Mesendoderm (in vitro differentiated cells): ENCODE measurements around the gene VEGFD.

Experiments
- DNase-seq: peaks from one replicate; pipeline ENCODE4 v3.0.0; 2013
- H2AK5ac ChIP-seq: 2 replicates; pipeline ENCODE4 v1.6.1; 2013; ENCODE audit warnings: low read length, inconsistent platforms
- H2BK120ac ChIP-seq: 2 replicates; pipeline ENCODE4 v1.6.1; 2013; ENCODE audit warnings: low read depth, mild to moderate bottlenecking, low read length, moderate library complexity, mixed read lengths
- H2BK15ac ChIP-seq: replicated peaks from 2 replicates; pipeline ENCODE4 v1.6.1; 2013; ENCODE audit warnings: low read depth, mild to moderate bottlenecking, moderate library complexity
- H2BK5ac ChIP-seq: 2 replicates; pipeline ENCODE4 v1.6.1; 2013; ENCODE audit warnings: low read length, inconsistent platforms
- H3K18ac ChIP-seq: 2 replicates; pipeline ENCODE4 v1.6.1; 2013; ENCODE audit warnings: mild to moderate bottlenecking, low read length, mixed read lengths
- H3K23ac ChIP-seq: one replicate; pipeline ENCODE4 v1.6.1; 2013; ENCODE audit warnings: low read length
- H3K27ac ChIP-seq: 2 replicates; pipeline ENCODE4 v1.5.1; 2013; ENCODE audit warnings: low read depth, mild to moderate bottlenecking, inconsistent platforms, low read length, moderate library complexity
- H3K27me3 ChIP-seq: 2 replicates; pipeline ENCODE4 v1.6.1; 2013; ENCODE audit warnings: low read length, control low read depth, mild to moderate bottlenecking, inconsistent platforms; ENCODE audit not compliant: insufficient read depth, poor library complexity
- H3K36me3 ChIP-seq: 2 replicates; pipeline ENCODE4 v1.6.1; 2013; ENCODE audit warnings: low read length, inconsistent platforms; ENCODE audit not compliant: control insufficient read depth, insufficient read depth
- H3K4ac ChIP-seq: one replicate; pipeline ENCODE4 v1.6.1; 2013; ENCODE audit warnings: low read depth, mild to moderate bottlenecking, low read length, moderate library complexity
- H3K4me1 ChIP-seq: 2 replicates; pipeline ENCODE4 v1.6.1; 2013; ENCODE audit warnings: low read depth, low read length, inconsistent platforms; ENCODE audit not compliant: control insufficient read depth
- H3K4me2 ChIP-seq: 2 replicates; pipeline ENCODE4 v1.6.1; 2013; ENCODE audit warnings: low read length
- H3K4me3 ChIP-seq: 2 replicates; pipeline ENCODE4 v1.5.1; 2013; ENCODE audit warnings: mild to moderate bottlenecking, low read length
- H3K56ac ChIP-seq: one replicate; pipeline ENCODE4 v1.6.1; 2013; ENCODE audit warnings: low read length
- H3K79me1 ChIP-seq: 2 replicates; pipeline ENCODE4 v1.6.1; 2013; ENCODE audit warnings: low read length, inconsistent platforms
- H3K79me2 ChIP-seq: 2 replicates; pipeline ENCODE4 v1.6.1; 2013; ENCODE audit warnings: mild to moderate bottlenecking, low read length; ENCODE audit not compliant: control insufficient read depth, insufficient read depth
- H3K9ac ChIP-seq: 2 replicates; pipeline ENCODE4 v1.6.1; 2013; ENCODE audit warnings: low read length, inconsistent platforms
- H4K5ac ChIP-seq: one replicate; pipeline ENCODE4 v1.6.1; 2013; ENCODE audit warnings: low read length
- H4K8ac ChIP-seq: one replicate; pipeline ENCODE4 v1.6.1; 2013; ENCODE audit warnings: low read depth, mild to moderate bottlenecking, control low read depth, low read length, moderate library complexity
- WGBS: extraction: QIAGEN DNeasy Blood & Tissue Kit; methylation state at CpG from one replicate; pipeline ENCODE4 v1.1.7; 2013; ENCODE audit warnings: low lambda C conversion rate, missing lambda C conversion rate; ENCODE audit not compliant: insufficient coverage; ENCODE audit errors: extremely low coverage; 5-methylcytosine and 5-hydroxymethylcytosine counted together

Gene VEGFD

DNA sequence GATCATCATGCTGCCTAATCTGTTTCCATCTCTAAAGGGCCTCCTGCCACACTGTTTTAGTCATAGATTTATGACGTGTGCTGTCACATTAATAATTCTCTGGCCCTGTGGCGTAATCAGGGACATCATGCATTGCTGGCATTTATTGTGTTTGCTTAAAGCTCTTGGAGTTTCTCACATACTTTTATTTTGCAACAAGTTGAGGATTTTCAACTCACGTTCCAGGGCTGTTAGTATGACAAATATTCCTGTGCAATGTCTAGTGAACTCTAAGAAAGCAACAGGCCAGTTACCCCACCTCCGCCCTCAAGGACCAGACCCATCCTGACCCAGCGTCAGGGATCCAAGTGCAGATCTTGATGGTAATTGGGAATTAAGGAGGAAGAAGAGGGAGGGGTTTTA lies 41.1 kb downstream of the VEGFD start:
- H3K18ac ChIP-seq: no peak overlapping the region
- no peak overlapping the region for H2AK5ac ChIP-seq
- H3K4me2 ChIP-seq: no peak overlapping the region
- no peak overlapping the region for H3K23ac ChIP-seq
- no peak overlapping the region for H3K4ac ChIP-seq
- H3K36me3 ChIP-seq: no peaks in the 10 kb centered on the region
- no peak for DNase-seq
- no peak overlapping the region for H2BK15ac ChIP-seq
- no peak overlapping the region for H3K4me3 ChIP-seq
- no peaks in the 10 kb centered on the region for H3K4me1 ChIP-seq
- WGBS: no CpG with 5 or more reads among the region's 5 CpGs
- H2BK120ac ChIP-seq: no peak overlapping the region
- no peak overlapping the region for H4K5ac ChIP-seq
- H3K79me2 ChIP-seq: no peaks in the 10 kb centered on the region
- no peak overlapping the region for H4K8ac ChIP-seq
- no peak overlapping the region for H2BK5ac ChIP-seq
- no peak overlapping the region for H3K27ac ChIP-seq
- no peaks in the 10 kb centered on the region for H3K79me1 ChIP-seq
- no peaks in the 10 kb centered on the region for H3K27me3 ChIP-seq
- no peak overlapping the region for H3K9ac ChIP-seq
- no peak overlapping the region for H3K56ac ChIP-seq

- Histone ChIP-seq H3K18ac (no peak overlapping the region), H2BK15ac (no peak overlapping the region), H3K56ac (no peak overlapping the region), H2AK5ac (no peak overlapping the region), H2BK5ac (no peak overlapping the region), H3K4ac (no peak overlapping the region), H2BK120ac (no peak overlapping the region), H3K4me3 (no peak overlapping the region), H3K4me1 (no peaks in the 10 kb centered on the region), H3K23ac (no peak overlapping the region), H4K5ac (no peak overlapping the region), H3K79me2 (no peaks in the 10 kb centered on the region), H3K27me3 (no peaks in the 10 kb centered on the region), H3K36me3 (no peaks in the 10 kb centered on the region), H3K79me1 (no peaks in the 10 kb centered on the region), H4K8ac (no peak overlapping the region), H3K4me2 (no peak overlapping the region), H3K9ac (no peak overlapping the region), H3K27ac (no peak overlapping the region)
- no CpG with 5 or more reads among the region's 2 CpGs for WGBS
- DNase-seq: peak; percentile 0
Observed at GRCh38 chrX:15340867-15341266, 43.3 kb downstream of the VEGFD start.

DNA sequence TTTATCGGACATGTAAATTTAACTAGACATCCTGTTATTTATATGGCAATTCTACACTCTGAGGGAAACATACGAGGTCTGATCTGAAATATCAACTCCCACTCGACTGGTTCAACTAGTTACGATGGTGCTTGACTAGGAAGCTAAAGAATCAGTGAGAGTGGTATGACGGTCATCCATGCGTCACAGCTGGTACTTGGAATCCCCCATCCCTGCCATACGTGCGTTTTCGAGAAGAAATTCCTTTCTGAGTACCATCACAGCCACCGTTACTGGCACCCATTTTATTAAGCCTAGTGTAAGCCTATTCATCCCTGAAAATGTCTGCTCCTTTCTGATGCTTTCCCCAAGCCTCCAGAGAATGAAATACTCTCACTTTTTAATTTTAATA lies 48.2 kb downstream of the VEGFD start:
- Histone ChIP-seq H3K4me2 (peak overlapping the region; percentile 50), H3K4me3 (peak overlapping the region; percentile 33), H2AK5ac (no peak overlapping the region), H2BK120ac (no peak overlapping the region), H4K8ac (no peak overlapping the region), H3K23ac (no peak overlapping the region), H3K27me3 (no peaks in the 10 kb centered on the region), H3K27ac (no peak overlapping the region), H2BK5ac (no peak overlapping the region), H3K9ac (peak overlapping the region; percentile 44), H3K79me1 (no peaks in the 10 kb centered on the region), H2BK15ac (no peak overlapping the region), H3K79me2 (peaks cover 1% of the 10 kb centered on the region), H4K5ac (no peak overlapping the region), H3K56ac (peak overlapping the region; percentile 49), H3K36me3 (no peaks in the 10 kb centered on the region), H3K4me1 (no peaks in the 10 kb centered on the region), H3K18ac (no peak overlapping the region), H3K4ac (no peak overlapping the region)
- peak; percentile 45 for DNase-seq
- WGBS: no CpG with 5 or more reads among the region's 10 CpGs

- Histone ChIP-seq H3K36me3 (no peaks in the 10 kb centered on the region), H3K27ac (no peak within 1 kb of the TSS)
- no CpG with 5 or more reads among the region's 72 CpGs for WGBS
Observed at GRCh38 chrX:15335135-15336022, 48.8 kb downstream of the VEGFD start, which contains the start of gene PIGA. TSS of gene PIGA (minus strand) at chrX:15335523. CDS start at chrX:15331930, 3,593 bp downstream.

GRCh38 chrX:15334561-15334960 lies 49.7 kb downstream of the VEGFD start:
- Histone ChIP-seq H3K79me1 (no peaks in the 10 kb centered on the region), H3K4ac (no peak overlapping the region), H2BK120ac (no peak overlapping the region), H3K36me3 (no peaks in the 10 kb centered on the region), H4K5ac (no peak overlapping the region), H3K4me3 (peak overlapping the region; percentile 73), H2BK5ac (no peak overlapping the region), H3K23ac (no peak overlapping the region), H3K4me2 (peak overlapping the region; percentile 66), H4K8ac (no peak overlapping the region), H3K27ac (no peak overlapping the region), H2AK5ac (no peak overlapping the region), H3K56ac (peak overlapping the region; percentile 81), H3K27me3 (no peaks in the 10 kb centered on the region), H3K79me2 (peaks cover 1% of the 10 kb centered on the region), H3K4me1 (no peaks in the 10 kb centered on the region), H2BK15ac (no peak overlapping the region), H3K9ac (peak overlapping the region; percentile 79), H3K18ac (no peak overlapping the region)
- DNase-seq: peak; percentile 0
- no CpG with 5 or more reads among the region's 7 CpGs for WGBS

More at GRCh38 chrX:15335135-15336022, 48.8 kb downstream of the VEGFD start, which contains the start of gene PIGA:
- Histone ChIP-seq H3K4me2 (peak within 1 kb of the TSS; percentile 66), H2BK5ac (no peak within 1 kb of the TSS), H3K4ac (no peak within 1 kb of the TSS), H4K8ac (no peak within 1 kb of the TSS), H3K4me3 (peak within 1 kb of the TSS; percentile 73), H2BK15ac (no peak within 1 kb of the TSS), H2AK5ac (no peak within 1 kb of the TSS), H3K9ac (peak within 1 kb of the TSS; percentile 79), H3K79me2 (peaks cover 1% of the 10 kb centered on the region), H3K18ac (peak within 1 kb of the TSS; percentile 86), H2BK120ac (no peak within 1 kb of the TSS), H3K79me1 (no peaks in the 10 kb centered on the region), H3K4me1 (no peaks in the 10 kb centered on the region), H3K23ac (no peak within 1 kb of the TSS), H3K56ac (peak within 1 kb of the TSS; percentile 81), H3K27me3 (no peaks in the 10 kb centered on the region), H4K5ac (no peak within 1 kb of the TSS)
- DNase-seq: peak; percentile 98
